Measurements from ENCODE around the gene CDC6.
"Not testable (repeated sequence)": the region's sequence is repeated elsewhere in the genome, so short reads cannot be mapped to it uniquely, and the experiment has no call there.

Gene CDC6

DNA sequence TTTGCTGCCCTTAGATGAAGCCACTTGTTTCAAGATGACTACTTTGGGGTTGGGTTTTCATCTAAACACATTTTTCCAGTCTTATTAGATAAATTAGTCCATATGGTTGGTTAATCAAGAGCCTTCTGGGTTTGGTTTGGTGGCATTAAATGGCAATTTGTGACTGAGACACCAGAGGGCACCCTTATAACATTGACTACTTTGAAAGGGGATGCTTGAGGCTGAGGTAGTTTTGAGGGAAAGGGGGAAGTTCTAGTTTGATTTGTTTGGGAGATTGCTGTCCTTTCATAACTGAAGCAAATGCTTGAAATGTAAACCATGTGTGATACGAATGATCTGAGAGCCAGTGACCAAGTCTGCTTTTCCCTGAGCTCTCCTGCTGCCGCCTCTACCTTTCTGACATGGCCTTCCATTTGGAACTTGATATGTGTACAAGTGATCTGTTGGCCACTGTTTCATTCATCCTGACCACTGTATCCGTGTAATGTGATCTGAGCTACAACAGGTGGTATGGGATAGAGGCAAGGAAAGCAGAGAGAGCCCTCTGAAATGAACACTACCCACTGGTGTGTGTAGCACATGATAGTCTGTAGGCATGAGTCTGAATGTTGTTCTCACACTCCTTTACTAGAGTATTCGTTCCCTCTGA, 15.5 kb downstream of the CDC6 start:
- Histone ChIP-seq H3K4me3 (ENCODE audit: insufficient read depth, low read depth, low read length) (no peak overlapping the region), H3K4me1 (ENCODE audit: control insufficient read depth, insufficient read depth, low read length) (peaks cover 20% of the 10 kb centered on the region), H3K27ac (ENCODE audit: insufficient read depth, low read depth, low read length, poor library complexity, severe bottlenecking) (no peak overlapping the region), H3K9me3 (ENCODE audit: control insufficient read depth, low read length) (no peaks in the 10 kb centered on the region), H3K36me3 (ENCODE audit: control insufficient read depth, insufficient read depth, low read length) (peaks cover 34% of the 10 kb centered on the region), H3K27me3 (ENCODE audit: control insufficient read depth, insufficient read depth, low read length, poor library complexity, severe bottlenecking) (no peaks in the 10 kb centered on the region)
- 90% methylated on average over 4 of the region's 4 CpGs for WGBS, 2 experiments

DNA sequence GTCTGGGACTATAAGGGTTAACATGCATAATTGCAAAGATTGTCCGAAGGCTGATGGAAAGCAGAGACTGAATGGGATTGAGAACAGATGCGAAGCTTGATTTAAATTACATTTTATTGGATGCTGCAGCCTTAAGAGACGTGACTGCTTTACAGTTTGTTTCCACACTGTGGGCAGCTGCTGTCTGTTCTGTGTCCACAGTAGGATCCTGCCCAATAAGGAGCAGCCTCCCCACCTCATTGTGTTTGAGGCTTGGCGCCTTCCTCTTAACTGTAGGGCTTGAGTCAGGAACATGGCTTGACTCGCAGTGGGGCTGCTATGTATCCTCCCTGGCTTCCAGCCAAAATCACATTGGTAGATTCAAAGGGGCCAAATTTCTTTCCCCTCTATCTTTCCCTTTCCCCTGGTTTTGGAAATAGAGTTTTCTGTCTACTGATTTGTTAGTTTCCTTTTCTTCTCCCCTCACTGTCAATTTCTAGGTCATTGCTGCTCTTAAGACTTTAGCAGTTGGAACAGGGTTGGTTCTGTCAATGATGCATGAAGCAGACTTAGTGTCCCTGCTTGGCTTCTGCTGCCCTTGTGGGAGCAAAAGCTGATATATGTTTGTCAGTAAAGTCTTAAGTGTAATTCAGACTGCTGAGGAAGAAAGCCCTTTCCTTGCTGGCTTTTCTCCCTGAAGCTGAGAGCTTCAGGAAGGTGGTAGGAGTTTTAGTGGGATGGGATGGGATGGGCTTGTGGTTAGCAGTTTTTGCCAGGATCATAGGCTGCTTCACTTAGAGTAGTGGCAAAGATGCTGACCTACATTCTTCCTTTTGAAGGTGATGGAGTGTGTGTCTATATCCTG, 16.3 kb downstream of the CDC6 start:
- Histone ChIP-seq H3K27ac (ENCODE audit: insufficient read depth, low read depth, low read length, poor library complexity, severe bottlenecking) (no peak overlapping the region), H3K4me3 (ENCODE audit: insufficient read depth, low read depth, low read length) (no peak overlapping the region), H3K27me3 (ENCODE audit: control insufficient read depth, insufficient read depth, low read length, poor library complexity, severe bottlenecking) (no peaks in the 10 kb centered on the region), H3K36me3 (ENCODE audit: control insufficient read depth, insufficient read depth, low read length) (peaks cover 32% of the 10 kb centered on the region), H3K9me3 (ENCODE audit: control insufficient read depth, low read length) (no peaks in the 10 kb centered on the region), H3K4me1 (ENCODE audit: control insufficient read depth, insufficient read depth, low read length) (peaks cover 26% of the 10 kb centered on the region)
- 92 to 95% methylated on average over 5 of the region's 5 CpGs for WGBS, 2 experiments

DNA sequence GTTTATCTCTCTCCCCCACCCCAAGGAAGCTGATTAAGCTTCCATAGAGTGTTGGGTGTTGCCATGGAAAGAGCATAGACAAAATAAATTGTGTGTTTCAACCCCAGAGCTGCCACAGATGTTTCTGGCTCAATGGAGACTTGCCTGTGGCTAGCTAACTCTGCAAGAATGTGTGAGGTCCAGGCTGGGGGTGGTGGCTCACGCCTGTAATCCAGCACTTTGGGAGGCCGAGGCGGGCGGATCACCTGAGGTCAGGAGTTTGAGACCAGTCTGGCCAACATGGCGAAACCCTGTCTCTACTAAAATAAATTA, 16.8 kb downstream of the CDC6 start:
- WGBS, 2 experiments = 87 to 91% methylated on average over 5 of the region's 5 CpGs
- Histone ChIP-seq H3K4me1 (ENCODE audit: control insufficient read depth, insufficient read depth, low read length) (peaks cover 30% of the 10 kb centered on the region), H3K36me3 (ENCODE audit: control insufficient read depth, insufficient read depth, low read length) (peaks cover 27% of the 10 kb centered on the region)
- H3K27ac ChIP-seq (ENCODE audit: insufficient read depth, low read depth, low read length, poor library complexity, severe bottlenecking); H3K9me3 ChIP-seq (ENCODE audit: control insufficient read depth, low read length); H3K27me3 ChIP-seq (ENCODE audit: control insufficient read depth, insufficient read depth, low read length, poor library complexity, severe bottlenecking); H3K4me3 ChIP-seq (ENCODE audit: insufficient read depth, low read depth, low read length): not testable (repeated sequence)

DNA sequence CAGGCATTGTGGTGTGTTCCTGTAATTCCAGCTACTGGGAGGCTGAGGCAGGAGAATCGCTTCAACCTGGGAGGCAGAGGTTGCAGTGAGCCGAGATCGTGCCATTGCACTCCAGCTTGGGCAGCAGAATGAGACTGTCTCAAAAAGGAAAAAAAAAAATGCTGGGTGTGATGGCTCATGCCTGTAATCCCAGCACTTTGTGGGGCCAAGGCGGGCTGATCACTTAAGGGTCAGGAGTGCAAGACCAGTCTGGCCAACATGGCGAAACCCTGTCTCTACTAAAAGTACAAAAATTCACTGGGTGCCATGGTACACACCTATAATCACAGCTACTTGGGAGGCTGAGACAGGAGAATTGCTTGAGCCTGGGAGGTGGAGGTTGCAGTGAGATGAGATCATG, 17.2 kb downstream of the CDC6 start:
- not testable (repeated sequence) for H3K27ac ChIP-seq (ENCODE audit: insufficient read depth, low read depth, low read length, poor library complexity, severe bottlenecking); H3K27me3 ChIP-seq (ENCODE audit: control insufficient read depth, insufficient read depth, low read length, poor library complexity, severe bottlenecking); H3K4me3 ChIP-seq (ENCODE audit: insufficient read depth, low read depth, low read length); H3K9me3 ChIP-seq (ENCODE audit: control insufficient read depth, low read length)
- H3K36me3 ChIP-seq (ENCODE audit: control insufficient read depth, insufficient read depth, low read length) = peaks cover 24% of the 10 kb centered on the region
- WGBS, 2 experiments = 94% methylated on average over 5 of the region's 5 CpGs
- peaks cover 33% of the 10 kb centered on the region for H3K4me1 ChIP-seq (ENCODE audit: control insufficient read depth, insufficient read depth, low read length)

DNA sequence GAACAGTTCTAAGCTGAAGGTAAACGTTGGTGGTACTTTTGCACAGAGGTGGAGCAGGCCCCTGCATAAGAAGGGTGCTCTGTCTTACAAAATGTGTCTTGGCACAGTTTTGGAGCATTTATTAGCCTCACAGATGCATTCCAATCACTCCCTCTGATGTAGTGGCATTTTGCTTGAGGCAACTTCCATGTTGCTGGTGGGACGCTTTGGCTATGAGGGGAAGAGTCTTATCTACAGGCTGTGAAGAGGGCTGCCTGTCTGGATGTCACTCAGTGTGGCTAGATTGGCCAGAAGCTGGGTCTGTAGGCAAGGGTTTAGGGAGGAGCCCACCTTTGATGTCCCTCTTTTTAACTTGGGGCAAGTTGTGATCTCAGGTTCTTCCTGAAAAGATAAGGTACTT, 18.7 kb downstream of the CDC6 start:
- Histone ChIP-seq H3K4me1 (ENCODE audit: control insufficient read depth, insufficient read depth, low read length) (peaks cover 41% of the 10 kb centered on the region), H3K9me3 (ENCODE audit: control insufficient read depth, low read length) (no peaks in the 10 kb centered on the region), H3K27me3 (ENCODE audit: control insufficient read depth, insufficient read depth, low read length, poor library complexity, severe bottlenecking) (no peaks in the 10 kb centered on the region), H3K27ac (ENCODE audit: insufficient read depth, low read depth, low read length, poor library complexity, severe bottlenecking) (peak overlapping the region; percentile 1), H3K4me3 (ENCODE audit: insufficient read depth, low read depth, low read length) (no peak overlapping the region), H3K36me3 (ENCODE audit: control insufficient read depth, insufficient read depth, low read length) (peaks cover 16% of the 10 kb centered on the region)
- WGBS, 2 experiments = 71 to 75% methylated on average over 2 of the region's 2 CpGs

DNA sequence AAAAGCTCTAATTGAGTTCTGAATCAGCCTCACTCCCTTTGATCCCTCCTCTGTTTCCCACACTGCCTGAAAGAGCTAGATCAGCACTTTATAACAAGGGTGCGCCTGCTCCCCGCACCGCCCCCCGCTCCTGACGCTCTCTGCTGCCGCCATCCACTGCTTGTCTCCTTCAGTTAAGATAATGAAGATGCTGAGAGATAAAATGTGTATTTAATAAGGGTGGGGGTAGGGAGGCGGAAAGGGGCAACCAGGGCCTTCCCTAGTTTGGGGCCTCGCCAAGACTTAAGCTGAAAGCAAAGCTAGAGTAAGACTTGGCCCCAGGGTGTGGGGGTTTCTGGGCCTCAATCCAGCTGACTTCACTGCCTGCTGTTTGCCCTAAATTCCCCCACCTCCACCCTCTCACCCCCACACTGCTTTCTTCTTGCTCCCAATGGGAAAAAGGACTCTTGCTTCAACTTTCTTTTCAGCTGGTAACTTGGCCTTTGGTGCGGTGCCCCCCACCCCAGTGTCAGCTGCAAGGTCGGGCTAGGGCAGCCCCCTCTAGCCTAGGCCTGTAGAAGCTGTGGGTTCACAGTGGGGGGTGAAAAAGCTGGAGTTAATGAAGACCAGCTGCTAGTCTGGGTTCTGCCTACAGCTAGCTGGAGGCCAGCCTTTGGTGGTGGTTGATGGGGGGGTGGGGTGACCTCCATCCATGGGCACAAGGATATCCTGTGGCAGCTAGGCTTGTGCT, 19.5 kb downstream of the CDC6 start:
- WGBS, 2 experiments = 27 to 28% methylated on average over 10 of the region's 10 CpGs
- Histone ChIP-seq H3K27me3 (ENCODE audit: control insufficient read depth, insufficient read depth, low read length, poor library complexity, severe bottlenecking) (no peaks in the 10 kb centered on the region), H3K4me3 (ENCODE audit: insufficient read depth, low read depth, low read length) (no peak overlapping the region), H3K9me3 (ENCODE audit: control insufficient read depth, low read length) (no peaks in the 10 kb centered on the region), H3K36me3 (ENCODE audit: control insufficient read depth, insufficient read depth, low read length) (peaks cover 9% of the 10 kb centered on the region), H3K4me1 (ENCODE audit: control insufficient read depth, insufficient read depth, low read length) (peaks cover 49% of the 10 kb centered on the region), H3K27ac (ENCODE audit: insufficient read depth, low read depth, low read length, poor library complexity, severe bottlenecking) (peak overlapping the region; percentile 1)

DNA sequence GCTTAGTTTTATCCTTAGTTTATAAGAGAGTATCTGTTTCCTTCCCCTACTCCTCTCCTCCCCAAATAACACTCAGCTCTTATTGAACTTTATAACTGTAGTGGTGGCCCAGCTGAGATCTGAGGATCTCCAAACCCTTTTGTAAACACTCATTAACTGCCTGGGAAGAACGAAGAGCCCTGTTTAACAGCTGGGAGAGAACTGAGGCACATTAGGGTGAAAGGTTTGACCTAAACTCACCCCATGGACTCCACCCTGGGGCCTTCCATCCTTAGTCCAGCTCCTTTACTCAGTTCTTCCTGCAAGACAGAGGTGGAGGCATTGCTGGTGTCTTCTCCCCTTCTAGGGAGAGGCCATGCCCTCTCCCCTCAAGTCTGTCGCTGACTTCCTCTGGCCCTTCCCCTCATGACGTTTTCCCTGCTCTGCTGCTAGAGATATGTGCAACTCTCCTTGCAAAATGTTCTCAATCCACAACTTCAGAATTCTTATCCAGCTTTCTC, 20.1 kb downstream of the CDC6 start:
- WGBS, 2 experiments = 47 to 51% methylated on average over 3 of the region's 3 CpGs
- H3K4me3 ChIP-seq (ENCODE audit: insufficient read depth, low read depth, low read length) = no peak overlapping the region
- H3K9me3 ChIP-seq (ENCODE audit: control insufficient read depth, low read length) = no peaks in the 10 kb centered on the region
- H3K36me3 ChIP-seq (ENCODE audit: control insufficient read depth, insufficient read depth, low read length) = peaks cover 3% of the 10 kb centered on the region
- H3K27ac ChIP-seq (ENCODE audit: insufficient read depth, low read depth, low read length, poor library complexity, severe bottlenecking) = peak overlapping the region; percentile 1
- no peaks in the 10 kb centered on the region for H3K27me3 ChIP-seq (ENCODE audit: control insufficient read depth, insufficient read depth, low read length, poor library complexity, severe bottlenecking)
- peaks cover 55% of the 10 kb centered on the region for H3K4me1 ChIP-seq (ENCODE audit: control insufficient read depth, insufficient read depth, low read length)

DNA sequence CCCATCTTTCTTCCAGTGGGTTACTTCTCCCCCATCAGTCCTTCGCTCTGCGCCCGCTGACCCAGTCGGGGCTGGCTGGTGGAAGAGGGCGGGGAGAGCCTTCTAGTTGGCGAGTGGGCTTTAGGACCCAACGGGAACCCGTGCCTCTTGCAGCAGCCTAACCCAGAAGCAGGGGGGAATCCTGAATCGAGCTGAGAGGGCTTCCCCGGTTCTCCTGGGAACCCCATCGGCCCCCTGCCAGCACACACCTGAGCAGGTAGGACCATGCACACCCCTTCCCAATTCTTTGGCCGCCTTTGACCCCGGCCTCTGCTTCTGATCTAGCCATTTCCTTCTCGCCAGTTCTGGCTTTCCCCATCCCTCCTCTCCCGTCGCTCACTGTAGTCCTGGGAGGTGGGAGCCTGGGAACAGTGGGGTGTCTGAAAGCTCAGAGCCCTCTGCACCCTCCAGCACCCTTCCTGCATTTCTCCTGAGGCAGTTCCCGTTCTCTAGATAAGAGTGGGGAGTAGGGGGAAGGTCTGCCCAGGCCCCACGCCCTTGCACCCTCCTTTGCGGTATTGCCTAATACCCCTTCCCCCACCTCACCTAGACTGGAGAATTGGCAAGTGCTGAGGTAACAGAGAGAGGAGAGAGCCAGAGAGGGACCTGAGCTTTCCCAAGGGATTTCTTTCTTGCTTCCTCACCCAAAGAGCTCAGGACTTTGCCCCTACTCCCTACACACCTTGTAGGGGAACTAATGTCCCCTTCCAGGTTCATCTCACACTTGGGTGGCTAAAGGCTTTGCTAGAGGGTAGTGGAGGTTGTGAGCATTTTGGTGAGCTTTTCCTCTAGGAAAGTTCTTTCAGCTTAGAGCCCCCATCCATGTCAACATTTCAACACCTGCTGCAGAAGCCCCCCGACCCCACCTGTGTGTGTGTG, 21.6 kb downstream of the CDC6 start, which contains the start of gene RARA:
Gene RARA (plus strand): TSS at position 150 of the 918 bp plus-strand sequence. CDS start 22,039 bp downstream, outside the sequence.
- no peaks in the 10 kb centered on the region for H3K9me3 ChIP-seq (ENCODE audit: control insufficient read depth, low read length)
- WGBS, 2 experiments = 5% methylated on average over 19 to 20 of the region's 20 CpGs
- peak within 1 kb of the TSS; percentile 68 for H3K4me3 ChIP-seq (ENCODE audit: insufficient read depth, low read depth, low read length)
- H3K36me3 ChIP-seq (ENCODE audit: control insufficient read depth, insufficient read depth, low read length) = no peaks in the 10 kb centered on the region
- no peaks in the 10 kb centered on the region for H3K27me3 ChIP-seq (ENCODE audit: control insufficient read depth, insufficient read depth, low read length, poor library complexity, severe bottlenecking)
- H3K4me1 ChIP-seq (ENCODE audit: control insufficient read depth, insufficient read depth, low read length) = peaks cover 65% of the 10 kb centered on the region
- H3K27ac ChIP-seq (ENCODE audit: insufficient read depth, low read depth, low read length, poor library complexity, severe bottlenecking) = no peak within 1 kb of the TSS

DNA sequence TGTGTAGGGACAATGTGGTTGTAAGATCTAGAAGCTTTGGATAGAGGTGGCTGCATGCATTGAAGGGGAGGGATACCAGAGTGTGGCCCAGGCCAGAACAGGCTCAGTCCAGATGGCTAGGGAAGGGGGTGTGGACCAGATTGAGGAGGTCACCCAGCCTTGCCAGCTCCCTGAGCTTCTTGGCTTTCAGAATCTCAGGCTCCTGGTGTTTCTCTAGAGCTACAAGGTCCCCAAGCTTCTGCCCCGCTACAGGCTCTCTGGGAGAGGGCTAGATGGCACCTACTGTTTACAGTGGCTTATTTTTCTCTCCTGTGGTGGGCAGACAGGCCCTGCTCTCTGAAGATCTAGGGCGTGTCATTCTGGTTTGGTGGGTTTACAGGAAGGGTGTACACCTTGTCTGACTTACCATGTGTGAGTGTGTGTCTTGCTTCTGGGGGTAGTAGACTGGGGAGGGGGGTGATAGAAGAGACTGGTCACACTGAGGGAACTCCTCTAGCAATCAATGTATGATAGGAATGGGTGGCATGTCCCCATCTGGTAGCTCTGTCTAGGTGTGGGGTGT, 22.4 kb downstream of the CDC6 start:
- Histone ChIP-seq H3K4me1 (ENCODE audit: control insufficient read depth, insufficient read depth, low read length) (peaks cover 70% of the 10 kb centered on the region), H3K27ac (ENCODE audit: insufficient read depth, low read depth, low read length, poor library complexity, severe bottlenecking) (no peak overlapping the region), H3K9me3 (ENCODE audit: control insufficient read depth, low read length) (no peaks in the 10 kb centered on the region), H3K27me3 (ENCODE audit: control insufficient read depth, insufficient read depth, low read length, poor library complexity, severe bottlenecking) (no peaks in the 10 kb centered on the region), H3K36me3 (ENCODE audit: control insufficient read depth, insufficient read depth, low read length) (no peaks in the 10 kb centered on the region), H3K4me3 (ENCODE audit: insufficient read depth, low read depth, low read length) (peak overlapping the region; percentile 68)
- 92 to 94% methylated on average over 2 of the region's 2 CpGs for WGBS, 2 experiments

All from ectodermal cell (in vitro differentiated cells).